Urinary bladder (tissue), 4 donors: Measurements from ENCODE around the gene CSNK2A3. TPM values are rescaled to one million over a fixed set of nuclear protein-coding genes. Genes with fewer than 3 reads are reported as not detected.

Experiments used
- DNase-seq: peaks from one replicate; pipeline ENCODE4 v3.0.0-alpha.2; 2015; ENCODE audit errors: extremely low spot score
- H3K27ac ChIP-seq: one replicate; pipeline ENCODE4 v1.5.1; 2013; ENCODE audit warnings: low read depth, mild to moderate bottlenecking, moderate library complexity
- H3K36me3 ChIP-seq: one replicate; pipeline ENCODE4 v1.6.1; 2013; ENCODE audit warnings: mild to moderate bottlenecking, moderate library complexity; ENCODE audit not compliant: insufficient read depth
- H3K4me1 ChIP-seq: one replicate; pipeline ENCODE4 v1.6.1; 2013; ENCODE audit warnings: mild to moderate bottlenecking, moderate library complexity; ENCODE audit not compliant: insufficient read depth
- H3K4me3 ChIP-seq: one replicate; pipeline ENCODE4 v1.5.1; 2013; ENCODE audit warnings: low read depth, low read length
- WGBS: extraction: QIAGEN DNeasy Blood & Tissue Kit; methylation state at CpG from one replicate; pipeline ENCODE4 v1.1.7; 2013; 5-methylcytosine and 5-hydroxymethylcytosine counted together
- polyA plus RNA-seq: library from polyadenylated mRNA; stranded (reverse); fragments of 200-250 nt; gene quantifications from one replicate; pipeline ENCODE4 v1.2.3, GENCODE V29; 2013
- total RNA-seq: library from RNA; depleted of rRNA; stranded (reverse); fragments of >200 nt; gene quantifications from one replicate; pipeline ENCODE4 v1.2.3, GENCODE V29; 2014
- donor health status: healthy with polysubstance abuse.
- donor health status: healthy.

CSNK2A3 gene
- total and polyA plus RNA-seq, 2 donors = 1.6 to 2.4 TPM

DNA sequence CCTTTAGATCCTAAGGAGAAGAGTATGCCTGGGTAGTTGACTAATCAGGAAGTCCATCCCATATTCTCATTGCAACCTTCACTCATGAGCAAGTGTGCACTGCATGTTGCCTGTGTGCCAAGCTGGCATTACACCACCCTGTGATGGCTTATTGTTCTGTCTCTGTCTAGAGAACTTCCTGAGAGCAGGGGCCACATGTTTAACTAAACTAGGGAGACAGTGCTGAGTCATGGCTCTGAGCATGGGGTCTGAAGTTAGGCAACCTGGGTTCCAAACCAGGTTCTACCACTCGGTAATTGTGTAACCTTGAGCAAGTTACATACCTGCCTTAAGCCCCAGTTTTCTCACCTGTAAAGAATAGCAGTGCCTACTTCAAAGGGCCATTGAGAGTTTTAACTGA lies 39.6 kb downstream of the CSNK2A3 start:
- H3K27ac ChIP-seq = no peak overlapping the region
- 83% methylated on average over 1 of the region's 1 CpG for WGBS
- H3K36me3 ChIP-seq = no peaks in the 10 kb centered on the region
- no peak for DNase-seq
- no peaks in the 10 kb centered on the region for H3K4me1 ChIP-seq
- no peak overlapping the region for H3K4me3 ChIP-seq

DNA sequence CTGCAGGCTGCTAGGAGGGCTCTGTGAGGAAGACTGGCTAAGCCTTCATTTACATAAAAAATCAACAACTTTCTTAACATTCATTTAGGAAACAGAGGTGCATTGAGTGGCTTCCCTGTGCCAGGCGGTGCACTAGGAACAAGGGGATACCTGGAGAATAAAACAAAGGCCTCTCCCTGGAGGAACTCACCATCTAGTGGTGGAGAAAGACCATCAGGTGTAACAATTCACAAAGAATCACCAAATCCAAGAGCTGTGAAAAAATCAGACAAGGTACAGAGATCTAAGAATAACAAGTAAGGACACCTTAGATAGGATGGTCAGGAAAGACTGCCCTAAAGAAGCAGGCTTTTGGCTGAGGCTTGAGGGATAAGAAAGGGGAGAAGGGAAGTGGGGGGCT lies 40.3 kb downstream of the CSNK2A3 start:
- H3K27ac ChIP-seq = no peak overlapping the region
- no peaks in the 10 kb centered on the region for H3K4me1 ChIP-seq
- H3K4me3 ChIP-seq = no peak overlapping the region
- no peaks in the 10 kb centered on the region for H3K36me3 ChIP-seq
- 98% methylated on average over 1 of the region's 1 CpG for WGBS
- no peak for DNase-seq

DNA sequence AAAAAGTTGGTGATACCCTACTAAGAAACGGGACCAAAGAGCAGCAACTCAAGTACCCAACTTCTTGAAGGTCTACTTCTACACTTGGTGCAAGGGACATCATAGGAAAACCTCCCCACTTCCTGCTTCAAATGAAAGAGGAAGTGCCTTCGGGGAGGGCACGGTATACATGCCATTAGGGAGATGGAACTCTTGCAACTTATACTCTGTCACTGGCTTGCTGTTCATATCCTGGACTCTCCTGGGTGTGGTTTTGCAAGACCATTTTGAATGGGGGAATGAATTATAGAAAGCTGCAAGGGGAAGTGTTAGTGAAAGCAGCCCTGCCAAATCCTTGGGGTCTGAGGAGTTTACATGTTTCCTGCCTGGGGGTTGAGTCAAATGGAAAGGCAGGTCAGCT lies 41.9 kb downstream of the CSNK2A3 start:
- Histone ChIP-seq H3K4me1 (no peaks in the 10 kb centered on the region), H3K4me3 (no peak overlapping the region), H3K36me3 (no peaks in the 10 kb centered on the region), H3K27ac (no peak overlapping the region)
- no peak for DNase-seq
- WGBS = 70% methylated on average over 3 of the region's 3 CpGs

DNA sequence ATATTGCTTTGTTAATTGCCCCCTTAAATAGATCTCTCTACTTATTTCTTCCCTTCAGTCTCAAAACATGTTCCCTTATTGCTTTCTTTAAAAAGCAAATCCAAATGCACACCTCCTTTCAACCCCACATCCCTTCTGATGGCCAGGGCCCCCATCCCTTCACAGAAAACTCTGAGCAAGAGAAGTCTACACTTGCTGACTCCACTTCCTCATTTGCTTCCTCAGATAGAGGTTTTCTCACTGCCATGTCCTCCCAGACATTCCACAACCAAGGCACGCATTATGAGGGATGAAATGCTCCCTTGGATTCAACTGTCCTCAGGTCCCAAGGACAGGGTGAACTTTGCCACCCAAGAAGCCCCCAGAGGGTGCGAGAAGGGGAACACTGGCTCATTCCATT lies 43.1 kb downstream of the CSNK2A3 start:
- 98% methylated on average over 2 of the region's 2 CpGs for WGBS
- no peak for DNase-seq

DNA sequence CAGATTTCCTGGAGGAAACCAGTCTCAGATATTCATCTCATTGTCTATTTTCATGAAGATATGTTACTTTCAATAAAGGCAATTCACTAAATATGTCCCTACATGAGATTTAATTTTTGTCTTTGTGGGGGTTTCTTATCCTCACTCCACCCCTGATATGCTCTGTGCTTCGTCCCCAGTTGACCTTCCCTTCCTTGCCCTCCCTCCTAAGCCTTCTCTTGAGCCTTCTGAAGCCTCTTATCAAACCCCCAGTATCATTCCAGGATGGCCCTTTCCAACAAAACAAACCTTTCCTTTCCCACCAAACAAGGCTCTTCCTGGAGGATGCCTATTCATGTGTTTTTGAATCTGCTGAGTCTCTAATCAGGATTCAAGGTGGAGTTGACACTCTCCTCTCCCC lies 44.8 kb downstream of the CSNK2A3 start:
- H3K4me1 ChIP-seq = no peaks in the 10 kb centered on the region
- H3K4me3 ChIP-seq = no peak overlapping the region
- no peak overlapping the region for H3K27ac ChIP-seq
- no peak for DNase-seq
- 89% methylated on average over 1 of the region's 1 CpG for WGBS
- no peaks in the 10 kb centered on the region for H3K36me3 ChIP-seq

More for the DNA sequence above, 43.1 kb downstream of the CSNK2A3 start:
- no peak overlapping the region for H3K4me3 ChIP-seq
- H3K36me3 ChIP-seq = no peaks in the 10 kb centered on the region
- no peaks in the 10 kb centered on the region for H3K4me1 ChIP-seq
- H3K27ac ChIP-seq = no peak overlapping the region

DNA sequence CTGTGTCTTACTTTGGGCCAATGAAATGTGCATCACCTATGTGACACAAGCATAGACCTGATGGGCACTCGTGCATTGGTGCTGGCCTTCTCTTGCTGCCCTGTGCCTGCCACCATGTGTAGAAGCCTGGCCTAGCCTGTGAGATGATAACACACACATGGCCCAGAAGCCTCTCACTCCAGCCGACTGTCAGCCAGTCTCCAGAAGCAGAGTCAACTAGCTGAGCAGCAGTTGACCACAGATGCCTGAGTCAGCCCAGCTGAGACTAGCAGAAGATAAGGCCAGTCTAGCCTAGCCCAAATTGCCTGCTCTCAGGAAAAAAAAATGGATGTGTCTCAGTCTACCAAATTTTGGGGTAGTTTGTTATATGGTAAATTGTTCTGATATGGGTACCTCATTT lies 46.2 kb downstream of the CSNK2A3 start:
- Histone ChIP-seq H3K4me3 (no peak overlapping the region), H3K4me1 (no peaks in the 10 kb centered on the region), H3K36me3 (no peaks in the 10 kb centered on the region), H3K27ac (no peak overlapping the region)
- 75% methylated on average over 2 of the region's 2 CpGs for WGBS
- DNase-seq = no peak

DNA sequence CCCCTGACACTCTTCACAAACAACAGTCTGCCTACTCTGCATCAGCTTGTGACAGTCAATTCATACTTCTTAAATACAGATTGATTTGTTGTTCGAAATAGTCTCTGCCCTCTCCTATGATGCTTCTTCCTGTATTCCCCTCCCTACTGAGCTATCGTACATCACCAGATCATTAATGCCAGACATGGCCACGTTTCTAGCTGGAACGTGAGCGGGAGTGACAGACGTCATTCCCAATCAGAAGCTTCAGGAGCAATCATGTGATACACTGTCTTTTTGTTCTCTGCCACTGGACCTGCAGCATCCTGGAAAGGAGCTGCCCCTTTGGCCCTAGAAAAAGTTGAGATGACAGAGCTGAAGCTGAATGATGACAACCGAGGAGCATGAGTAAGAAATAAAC lies 48.5 kb downstream of the CSNK2A3 start:
- WGBS = 82% methylated on average over 7 of the region's 7 CpGs
- Histone ChIP-seq H3K36me3 (no peaks in the 10 kb centered on the region), H3K4me3 (no peak overlapping the region), H3K27ac (no peak overlapping the region), H3K4me1 (no peaks in the 10 kb centered on the region)
- no peak for DNase-seq

DNA sequence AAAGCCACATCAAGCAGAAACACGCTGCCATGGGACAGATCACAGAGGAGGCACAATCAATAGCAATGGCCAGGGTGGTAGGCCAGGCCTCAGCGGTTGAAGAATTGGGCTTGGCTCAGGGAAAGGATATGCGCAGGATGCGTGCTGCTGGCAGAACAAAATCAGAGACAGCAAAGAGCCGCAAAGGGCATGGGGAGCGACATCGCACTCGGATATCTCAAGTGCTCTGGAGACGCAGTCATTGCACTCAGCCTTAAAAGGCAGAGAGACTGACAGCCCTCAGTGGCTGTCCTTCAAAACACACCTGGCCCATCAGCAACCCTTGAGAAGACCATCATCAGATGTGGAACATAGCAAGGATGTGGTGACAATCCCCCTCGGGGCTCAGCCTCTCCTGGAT lies 50.5 kb downstream of the CSNK2A3 start:
- 88% methylated on average over 10 of the region's 10 CpGs for WGBS
- no peak for DNase-seq

More for the DNA sequence above, 50.5 kb downstream of the CSNK2A3 start:
- Histone ChIP-seq H3K36me3 (no peaks in the 10 kb centered on the region), H3K4me1 (no peaks in the 10 kb centered on the region), H3K27ac (no peak overlapping the region), H3K4me3 (no peak overlapping the region)
